SK-N-MC (cell line): ENCODE measurements around the gene ZNF362.

Source experiments
- EZH2 ChIP-seq: fragments of 200-600 bp; sonication (generic); IDR thresholded peaks from one replicate; pipeline ENCODE4 v1.6.1; 2017; ENCODE audit warnings: antibody characterized with exemption
- FOXP2 ChIP-seq: optimal IDR thresholded peaks from 2 replicates; pipeline ENCODE3; 2011; ENCODE audit warnings: mild to moderate bottlenecking, moderate library complexity; ENCODE audit not compliant: insufficient read depth; ENCODE audit errors: extremely low read length, control extremely low read depth
- POLR2AphosphoS5 ChIP-seq: IDR thresholded peaks from 2 replicates; pipeline ENCODE4 v1.6.1; 2012; ENCODE audit warnings: mild to moderate bottlenecking, low read depth, low read length, borderline replicate concordance

DNA sequence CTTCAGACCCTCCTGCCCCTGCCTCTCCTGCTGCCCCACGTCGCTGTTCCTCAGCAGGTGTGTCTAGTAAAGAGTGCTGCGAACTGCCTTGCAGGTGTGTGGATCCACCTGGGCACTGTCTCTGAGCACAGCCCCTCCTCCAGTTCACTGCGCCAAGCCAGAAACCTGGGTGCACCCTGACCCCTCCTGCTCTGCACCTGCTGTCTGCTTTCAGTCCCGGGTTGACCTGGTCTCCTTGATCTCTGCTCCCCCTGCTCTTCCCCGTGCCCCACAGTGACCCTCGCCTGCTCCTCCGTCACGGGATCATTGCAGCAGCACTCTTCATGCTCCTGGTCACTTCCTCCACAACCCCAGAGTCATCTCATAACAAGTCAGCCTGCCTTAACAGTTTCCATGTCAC, 58.1 kb downstream of the ZNF362 start:
- TF ChIP-seq POLR2AphosphoS5 = no peak
- TF ChIP-seq EZH2 = no peak
- TF ChIP-seq FOXP2 = no peak
